ENCODE data around the gene ELP4. TPM values are rescaled to one million over a fixed set of nuclear protein-coding genes. Genes with fewer than 3 reads are reported as not detected.

The ELP4 gene
- total RNA-seq, 1 experiment from 2014 or later, result 15.2 TPM

DNA sequence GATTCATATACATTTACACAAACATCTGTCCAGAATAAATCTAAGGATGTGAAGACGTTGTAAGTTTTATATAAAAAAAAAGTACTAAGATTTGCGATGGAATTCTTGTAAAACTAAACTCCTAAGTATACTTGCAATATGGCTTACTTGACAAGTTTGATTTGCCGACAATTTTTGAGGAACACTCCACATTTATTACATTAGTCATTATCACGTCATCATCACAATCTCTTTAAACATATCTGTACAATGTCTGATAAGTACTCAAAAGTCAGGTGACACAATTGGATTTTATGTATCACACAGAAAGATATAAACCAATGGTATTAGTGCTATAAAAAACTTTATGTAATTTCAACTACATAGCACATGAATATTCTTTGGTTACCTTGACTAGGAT, 30.5 kb upstream of the ELP4 start:
- no peaks in the 10 kb centered on the region for H3K27me3 Mint-ChIP-seq (ENCODE audit: low read depth)
- Histone ChIP-seq H3K27me3 (ENCODE audit: insufficient read depth, low read length) (no peaks in the 10 kb centered on the region), H3K18ac (ENCODE audit: insufficient read length, low read depth, low read length) (no peak overlapping the region), H4K20me1 (ENCODE audit: control insufficient read depth, insufficient read depth, insufficient read length) (no peaks in the 10 kb centered on the region), H3K79me1 (ENCODE audit: insufficient read depth, low read depth, low read length, poor library complexity, severe bottlenecking) (no peaks in the 10 kb centered on the region), H4K5ac (ENCODE audit: insufficient read length, low read depth, low read length) (no peak overlapping the region), H2BK120ac (ENCODE audit: low read depth, low read length, poor library complexity, severe bottlenecking) (no peak overlapping the region), H2BK15ac (ENCODE audit: low read depth, low read length) (no peak overlapping the region), H3K56ac (ENCODE audit: insufficient read length, low read depth, low read length) (no peak overlapping the region), H4K8ac (replicated peaks; ENCODE audit: insufficient read length, low read depth, low read length) (no peak overlapping the region), H3K79me2 (ENCODE audit: insufficient read depth, low read length) (no peaks in the 10 kb centered on the region), H3K23me2 (ENCODE audit: insufficient read length, low read depth, low read length, poor library complexity, severe bottlenecking) (no peaks in the 10 kb centered on the region), H3K4ac (ENCODE audit: low read depth, low read length) (no peak overlapping the region), H3K27ac (ENCODE audit: insufficient read length, low read depth, low read length) (no peak overlapping the region), H2AK5ac (ENCODE audit: insufficient read length, low read length) (no peak overlapping the region), H3T11ph (ENCODE audit: low read length) (no peak overlapping the region), H3K9me3 (ENCODE audit: control insufficient read depth, low read depth, low read length) (no peaks in the 10 kb centered on the region), H2AFZ (ENCODE audit: low read length) (no peak overlapping the region), H3K4me2 (ENCODE audit: insufficient read depth, insufficient read length, low read length) (no peak overlapping the region), H3K9ac (ENCODE audit: extremely low read depth, insufficient read length, low read length) (no peak overlapping the region), H2BK12ac (ENCODE audit: insufficient read length, low read depth, low read length) (no peak overlapping the region), H3K14ac (ENCODE audit: insufficient read depth, low read length) (no peak overlapping the region), H4K91ac (ENCODE audit: insufficient read length, low read depth, low read length) (no peak overlapping the region), H3K4me1 (ENCODE audit: insufficient read depth, low read length) (no peaks in the 10 kb centered on the region), H3K23ac (ENCODE audit: insufficient read length, low read depth, low read length) (no peak overlapping the region), H2BK5ac (ENCODE audit: insufficient read length, low read length) (no peak overlapping the region), H2BK20ac (ENCODE audit: low read depth, low read length, poor library complexity, severe bottlenecking) (no peak overlapping the region)
- no CpG with 5 or more reads among the region's 4 CpGs for WGBS (ENCODE audit: extremely low coverage, insufficient read length, low lambda C conversion rate)
- peaks cover 2 to 10% of the 10 kb centered on the region in 2 experiments; a peak in 3 of 4 replicates for H3K4me1 Mint-ChIP-seq
- no peaks in the 10 kb centered on the region; a peak in 1 of 5 replicates for H3K9me3 Mint-ChIP-seq
- TF ChIP-seq, protein P1, sequence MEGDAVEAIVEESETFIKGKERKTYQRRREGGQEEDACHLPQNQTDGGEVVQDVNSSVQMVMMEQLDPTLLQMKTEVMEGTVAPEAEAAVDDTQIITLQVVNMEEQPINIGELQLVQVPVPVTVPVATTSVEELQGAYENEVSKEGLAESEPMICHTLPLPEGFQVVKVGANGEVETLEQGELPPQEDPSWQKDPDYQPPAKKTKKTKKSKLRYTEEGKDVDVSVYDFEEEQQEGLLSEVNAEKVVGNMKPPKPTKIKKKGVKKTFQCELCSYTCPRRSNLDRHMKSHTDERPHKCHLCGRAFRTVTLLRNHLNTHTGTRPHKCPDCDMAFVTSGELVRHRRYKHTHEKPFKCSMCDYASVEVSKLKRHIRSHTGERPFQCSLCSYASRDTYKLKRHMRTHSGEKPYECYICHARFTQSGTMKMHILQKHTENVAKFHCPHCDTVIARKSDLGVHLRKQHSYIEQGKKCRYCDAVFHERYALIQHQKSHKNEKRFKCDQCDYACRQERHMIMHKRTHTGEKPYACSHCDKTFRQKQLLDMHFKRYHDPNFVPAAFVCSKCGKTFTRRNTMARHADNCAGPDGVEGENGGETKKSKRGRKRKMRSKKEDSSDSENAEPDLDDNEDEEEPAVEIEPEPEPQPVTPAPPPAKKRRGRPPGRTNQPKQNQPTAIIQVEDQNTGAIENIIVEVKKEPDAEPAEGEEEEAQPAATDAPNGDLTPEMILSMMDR (conservative IDR thresholded peaks at IDR 0.05), result no peak
- H3K27ac Mint-ChIP-seq, result no peak overlapping the region
- no peak overlapping the region for H3K4me3 Mint-ChIP-seq
- no peak for DNase-seq
- H3K36me3 Mint-ChIP-seq (ENCODE audit: insufficient read depth in 1 of 3, low read depth in 3 of 3), result peaks cover 0 to 1% (median 0%) of the 10 kb centered on the region in 3 experiments; a peak in 3 of 7 replicates

Data from H9 (cell line).